ENCODE results near the gene TRPV2. TPM values are rescaled to one million over a fixed set of nuclear protein-coding genes. Genes with fewer than 3 reads are reported as not detected.

Gene TRPV2
- total and polyA plus RNA-seq, 2 experiments from 2014 or later = 0.09 to 0.93 TPM

- no peak for TF ChIP-seq CTCF (IDR thresholded peaks at IDR 0.05; ENCODE audit: low read depth, low read length)
- H3K27ac ChIP-seq = peak overlapping the region; percentile 48
- H3K4me1 ChIP-seq (ENCODE audit: low read depth) = peaks cover 25% of the 10 kb centered on the region
- peak; percentile 42 to 73 for DNase-seq (ENCODE audit: low read depth in 1 of 2, low spot score in 1 of 2)
- H3K9me3 ChIP-seq (ENCODE audit: low read depth) = no peaks in the 10 kb centered on the region
- H3K27me3 ChIP-seq = no peaks in the 10 kb centered on the region
- no peaks in the 10 kb centered on the region for H3K36me3 ChIP-seq
- no peak overlapping the region for H3K4me3 ChIP-seq
Observed at GRCh38 chr17:16463358-16464302, 48.3 kb downstream of the TRPV2 start.

- Histone ChIP-seq H3K27ac (peak overlapping the region; percentile 48), H3K27me3 (no peaks in the 10 kb centered on the region), H3K4me1 (ENCODE audit: low read depth) (peaks cover 18% of the 10 kb centered on the region), H3K36me3 (no peaks in the 10 kb centered on the region), H3K9me3 (ENCODE audit: low read depth) (no peaks in the 10 kb centered on the region), H3K4me3 (no peak overlapping the region)
- DNase-seq (ENCODE audit: low read depth in 1 of 2, low spot score in 1 of 2) = no peak
- no peak for TF ChIP-seq CTCF (IDR thresholded peaks at IDR 0.05; ENCODE audit: low read depth, low read length)
Observed at GRCh38 chr17:16464303-16465051, 49.1 kb downstream of the TRPV2 start.

- DNase-seq (ENCODE audit: low read depth in 1 of 2, low spot score in 1 of 2) = no peak
- H3K4me1 ChIP-seq (ENCODE audit: low read depth) = peaks cover 13% of the 10 kb centered on the region
- H3K36me3 ChIP-seq = no peaks in the 10 kb centered on the region
- no peaks in the 10 kb centered on the region for H3K27me3 ChIP-seq
- no peak overlapping the region for H3K4me3 ChIP-seq
- no peak overlapping the region for H3K27ac ChIP-seq
- TF ChIP-seq CTCF (IDR thresholded peaks at IDR 0.05; ENCODE audit: low read depth, low read length) = no peak
- no peaks in the 10 kb centered on the region for H3K9me3 ChIP-seq (ENCODE audit: low read depth)
Observed at GRCh38 chr17:16465052-16465312, 49.6 kb downstream of the TRPV2 start.

- TF ChIP-seq CTCF (IDR thresholded peaks at IDR 0.05; ENCODE audit: low read depth, low read length) = no peak
- Histone ChIP-seq H3K4me1 (ENCODE audit: low read depth) (peaks cover 10% of the 10 kb centered on the region), H3K4me3 (no peak overlapping the region), H3K27ac (no peak overlapping the region), H3K27me3 (no peaks in the 10 kb centered on the region), H3K9me3 (ENCODE audit: low read depth) (no peaks in the 10 kb centered on the region), H3K36me3 (no peaks in the 10 kb centered on the region)
- no peak for DNase-seq (ENCODE audit: low read depth in 1 of 2, low spot score in 1 of 2)
Observed at GRCh38 chr17:16465861-16466338, 50.5 kb downstream of the TRPV2 start.

GRCh38 chr17:16466407-16466806 lies 51.0 kb downstream of the TRPV2 start:
- Histone ChIP-seq H3K4me1 (ENCODE audit: low read depth) (peaks cover 10% of the 10 kb centered on the region), H3K36me3 (no peaks in the 10 kb centered on the region), H3K27me3 (no peaks in the 10 kb centered on the region), H3K4me3 (no peak overlapping the region), H3K9me3 (ENCODE audit: low read depth) (no peaks in the 10 kb centered on the region), H3K27ac (no peak overlapping the region)
- no peak for TF ChIP-seq CTCF (IDR thresholded peaks at IDR 0.05; ENCODE audit: low read depth, low read length)
- DNase-seq (ENCODE audit: low read depth in 1 of 2, low spot score in 1 of 2) = no peak

Measured in cardiac muscle cell (in vitro differentiated cells and primary cell).